ENCODE results near the gene NPC1L1.

GRCh38 chr7:44548893-44549292 lies 7.8 kb upstream of the NPC1L1 start:
- TF ChIP-seq CTCF (IDR thresholded peaks at IDR 0.05 in 4 of 5, conservative IDR thresholded peaks at IDR 0.05 in 1 of 5) (no peak), POLR2A (IDR thresholded peaks at IDR 0.05) (no peak)
